ENCODE data around the gene OCLN.
"Not testable (repeated sequence)": the region's sequence is repeated elsewhere in the genome, so short reads cannot be mapped to it uniquely, and the experiment has no call there.

The OCLN gene

DNA sequence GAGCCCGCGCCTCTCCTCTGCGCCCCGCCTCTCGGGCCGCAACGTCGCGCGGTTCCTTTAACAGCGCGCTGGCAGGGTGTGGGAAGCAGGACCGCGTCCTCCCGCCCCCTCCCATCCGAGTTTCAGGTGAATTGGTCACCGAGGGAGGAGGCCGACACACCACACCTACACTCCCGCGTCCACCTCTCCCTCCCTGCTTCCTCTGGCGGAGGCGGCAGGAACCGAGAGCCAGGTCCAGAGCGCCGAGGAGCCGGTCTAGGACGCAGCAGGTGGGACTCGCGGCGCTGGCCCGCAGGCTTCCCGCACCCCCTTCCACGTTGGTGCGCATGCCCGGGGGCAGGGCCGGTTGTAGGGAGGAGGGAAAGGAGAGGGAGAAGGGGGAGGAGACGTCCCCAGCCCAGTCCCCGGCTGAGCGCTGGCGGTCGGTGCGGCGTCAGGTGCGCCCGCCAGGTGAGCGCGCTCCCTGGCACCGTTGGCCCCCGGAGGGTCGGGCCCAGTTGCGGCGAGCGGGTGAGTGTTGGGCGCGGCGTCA, at the start of gene OCLN:
Gene OCLN (plus strand): TSS at position 400 of the 532 bp plus-strand sequence. CDS start 11,455 bp downstream, outside the sequence.
- intact Hi-C loops (cut with DNase I; ENCODE audit: low total_unique reads), result no loop called here
- DNase-seq, result no peak
- Histone ChIP-seq H3K27me3 (peaks cover 0 to 42% of the 10 kb centered on the region in 2 donors), H3K4me1 (peaks cover 0 to 26% (median 24%) of the 10 kb centered on the region in 4 donors), H3K36me3 (no peaks in the 10 kb centered on the region), H3K9me3 (no peaks in the 10 kb centered on the region), H3K4me3 (peak within 1 kb of the TSS; percentile 43 to 53), H3K27ac (no peak within 1 kb of the TSS)
- TF ChIP-seq, protein P1, sequence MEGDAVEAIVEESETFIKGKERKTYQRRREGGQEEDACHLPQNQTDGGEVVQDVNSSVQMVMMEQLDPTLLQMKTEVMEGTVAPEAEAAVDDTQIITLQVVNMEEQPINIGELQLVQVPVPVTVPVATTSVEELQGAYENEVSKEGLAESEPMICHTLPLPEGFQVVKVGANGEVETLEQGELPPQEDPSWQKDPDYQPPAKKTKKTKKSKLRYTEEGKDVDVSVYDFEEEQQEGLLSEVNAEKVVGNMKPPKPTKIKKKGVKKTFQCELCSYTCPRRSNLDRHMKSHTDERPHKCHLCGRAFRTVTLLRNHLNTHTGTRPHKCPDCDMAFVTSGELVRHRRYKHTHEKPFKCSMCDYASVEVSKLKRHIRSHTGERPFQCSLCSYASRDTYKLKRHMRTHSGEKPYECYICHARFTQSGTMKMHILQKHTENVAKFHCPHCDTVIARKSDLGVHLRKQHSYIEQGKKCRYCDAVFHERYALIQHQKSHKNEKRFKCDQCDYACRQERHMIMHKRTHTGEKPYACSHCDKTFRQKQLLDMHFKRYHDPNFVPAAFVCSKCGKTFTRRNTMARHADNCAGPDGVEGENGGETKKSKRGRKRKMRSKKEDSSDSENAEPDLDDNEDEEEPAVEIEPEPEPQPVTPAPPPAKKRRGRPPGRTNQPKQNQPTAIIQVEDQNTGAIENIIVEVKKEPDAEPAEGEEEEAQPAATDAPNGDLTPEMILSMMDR (IDR thresholded peaks at IDR 0.05), result no peak

DNA sequence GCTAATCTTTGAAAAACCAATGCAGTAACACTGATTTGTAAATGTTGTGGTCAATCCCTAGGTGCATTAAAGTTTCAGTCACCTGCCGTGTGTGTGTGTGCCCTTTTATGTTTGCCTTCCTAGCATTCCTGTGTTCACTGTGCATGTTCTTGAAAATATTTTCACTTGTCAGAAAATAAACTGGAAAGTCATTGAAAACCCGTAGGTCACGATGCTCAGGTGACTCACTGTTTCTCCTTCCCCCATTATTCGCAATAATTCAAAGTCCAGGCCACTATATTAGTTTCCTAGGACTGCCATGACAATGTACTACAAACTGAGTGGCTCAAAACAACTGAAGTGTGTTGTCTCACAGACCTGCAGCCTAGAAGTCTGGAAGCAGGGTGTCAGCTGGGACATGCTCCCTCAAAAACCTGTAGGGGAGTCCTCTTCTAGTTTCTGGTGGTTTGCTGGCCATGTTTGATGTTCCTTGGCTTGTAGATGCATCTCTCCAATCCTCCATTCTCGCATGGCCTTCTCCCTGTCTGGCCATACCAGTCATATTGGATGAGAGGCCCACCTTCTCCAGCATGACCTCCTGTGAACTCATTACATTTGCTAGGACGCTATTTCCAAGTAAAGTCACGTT, 48.3 kb upstream of the OCLN start:
- Histone ChIP-seq H3K27ac (no peak overlapping the region), H3K9me3 (no peaks in the 10 kb centered on the region), H3K36me3 (peaks cover 0 to 3% (median 0%) of the 10 kb centered on the region in 3 donors), H3K4me1 (no peaks in the 10 kb centered on the region), H3K27me3 (no peaks in the 10 kb centered on the region), H3K4me3 (no peak overlapping the region)
- intact Hi-C loops (cut with DNase I; ENCODE audit: low total_unique reads), result no loop called here
- DNase-seq, result no peak
- TF ChIP-seq, protein P1 (IDR thresholded peaks at IDR 0.05), result no peak

- H3K27ac ChIP-seq, result no peak overlapping the region
- DNase-seq, result no peak
- intact Hi-C loops (cut with DNase I; ENCODE audit: low total_unique reads), result no loop called here
Measured at GRCh38 chr5:69449511-69449910, 43.1 kb upstream of the OCLN start.

GRCh38 chr5:69450116-69450515, 42.5 kb upstream of the OCLN start:
- Histone ChIP-seq H3K27me3 (no peaks in the 10 kb centered on the region), H3K27ac (no peak overlapping the region), H3K4me3 (no peak overlapping the region), H3K36me3 (no peaks in the 10 kb centered on the region), H3K9me3 (no peaks in the 10 kb centered on the region), H3K4me1 (no peaks in the 10 kb centered on the region)
- intact Hi-C loops (cut with DNase I; ENCODE audit: low total_unique reads), result no loop called here
- TF ChIP-seq, protein P1 (IDR thresholded peaks at IDR 0.05), result no peak
- no peak for DNase-seq

More at GRCh38 chr5:69449511-69449910, 43.1 kb upstream of the OCLN start:
- Histone ChIP-seq H3K36me3 (no peaks in the 10 kb centered on the region), H3K4me3 (no peak overlapping the region), H3K9me3 (no peaks in the 10 kb centered on the region), H3K4me1 (no peaks in the 10 kb centered on the region), H3K27me3 (no peaks in the 10 kb centered on the region)
- TF ChIP-seq, protein P1 (IDR thresholded peaks at IDR 0.05), result no peak

- H3K9me3 ChIP-seq; H3K4me3 ChIP-seq; H3K27ac ChIP-seq; H3K27me3 ChIP-seq; H3K4me1 ChIP-seq; intact Hi-C loops (cut with DNase I; ENCODE audit: low total_unique reads); H3K36me3 ChIP-seq; DNase-seq: not testable (repeated sequence)
Measured at GRCh38 chr5:69450527-69450926, 42.1 kb upstream of the OCLN start.

GRCh38 chr5:69451941-69452647, 40.5 kb upstream of the OCLN start:
- DNase-seq, result no peak
- intact Hi-C loops (cut with DNase I; ENCODE audit: low total_unique reads), result no loop called here
- H3K4me1 ChIP-seq, result no peaks in the 10 kb centered on the region
- TF ChIP-seq, protein P1 (IDR thresholded peaks at IDR 0.05), result no peak
- no peaks in the 10 kb centered on the region for H3K36me3 ChIP-seq
- H3K4me3 ChIP-seq, result no peak overlapping the region
- no peaks in the 10 kb centered on the region for H3K27me3 ChIP-seq
- no peak overlapping the region for H3K27ac ChIP-seq
- H3K9me3 ChIP-seq, result no peaks in the 10 kb centered on the region

GRCh38 chr5:69453487-69453886, 39.1 kb upstream of the OCLN start:
- H3K4me1 ChIP-seq; DNase-seq; H3K9me3 ChIP-seq; intact Hi-C loops (cut with DNase I; ENCODE audit: low total_unique reads); H3K36me3 ChIP-seq; H3K4me3 ChIP-seq; H3K27ac ChIP-seq; H3K27me3 ChIP-seq: not testable (repeated sequence)
